HepG2 (cell line): Measurements from ENCODE around the gene TPM3. TPM values are rescaled to one million over a fixed set of nuclear protein-coding genes. Genes with fewer than 3 reads are reported as not detected.

Experiments
- ATAC-seq: fragments of 200-7000 bp; cut with Tn5 transposase; 3 replicates; pipeline ENCODE4 v1.9.1; 2020; ENCODE audit warnings: mild to moderate bottlenecking, moderate library complexity
- BruUV-seq: library from RNA; stranded (reverse); fragments of 400-500 nt; replicated peaks from 2 replicates; lab custom pipeline; 2021; lab: Mats Ljungman, UMichigan
- CTCF ChIA-PET: fragments of 300-600 bp; formaldehyde crosslinking; extraction: SDS; loops from one replicate; lab custom pipeline; 2021; ENCODE audit warnings: low total read pairs, inconsistent platforms, low intra/inter-chr PET ratio; lab: Yijun Ruan, JAX
- POLR2A ChIA-PET: fragments of 350-600 bp; sonication (Branson Sonifier 250); formaldehyde crosslinking; loops from one replicate; lab custom pipeline; 2020; ENCODE audit warnings: antibody characterized with exemption, inconsistent platforms; lab: Yijun Ruan, JAX
- DNase-seq: peaks from one replicate; pipeline ENCODE4 v3.0.0-alpha.2; 2015; ENCODE audit warnings: low spot score
- FAIRE-seq: peaks from 3 replicates; lab custom pipeline; 2011; peaks lifted over from hg19 to GRCh38; lab: Jason Lieb, UNC
- H2AFZ ChIP-seq: one replicate; pipeline ENCODE4 v1.6.1; 2011; ENCODE audit warnings: low read length, inconsistent platforms
- H3K27ac ChIP-seq: fragments of 300-600 bp; 3 replicates; pipeline ENCODE4 v1.8.0; 2011; ENCODE audit warnings: mixed run types, mild to moderate bottlenecking, mixed read lengths, low read length, inconsistent platforms; ENCODE audit not compliant: insufficient read depth; ENCODE audit errors: extremely low read length
- H3K27me3 ChIP-seq, 2 experiments: fragments of 200-600 bp in 1 of 2; 2 replicates in 1 of 2; 3 replicates in 1 of 2; pipeline versions ENCODE4 v1.6.0 to v1.8.0; 2011; ENCODE audit warnings: low read length in 2 of 2, mild to moderate bottlenecking in 2 of 2, moderate library complexity in 2 of 2, inconsistent platforms in 1 of 2; ENCODE audit not compliant: insufficient read depth in 2 of 2, control insufficient read depth in 1 of 2
- H3K36me3 ChIP-seq, 2 experiments: fragments of 200-600 bp in 1 of 2; replicated peaks in 1 of 2; 2 replicates in 1 of 2; 3 replicates in 1 of 2; pipeline versions ENCODE4 v1.5.1 to v1.8.0; 2011; ENCODE audit warnings: low read length in 2 of 2, inconsistent platforms in 1 of 2; ENCODE audit not compliant: insufficient read depth in 2 of 2, control insufficient read depth in 1 of 2
- H3K4me1 ChIP-seq: 2 replicates; pipeline ENCODE4 v1.5.1; 2012; ENCODE audit warnings: low read length, inconsistent platforms; ENCODE audit not compliant: insufficient read depth
- H3K4me2 ChIP-seq: 2 replicates; pipeline ENCODE4 v1.6.0; 2011; ENCODE audit warnings: low read depth, low read length, inconsistent platforms
- H3K4me3 ChIP-seq, 3 experiments: fragments of 200-600 bp in 1 of 3; sonication (generic), shearing (Covaris generic) in 1 of 3; replicated peaks in 1 of 3; 2 replicates each; pipeline ENCODE4 v1.5.1; 2011 to 2016; ENCODE audit warnings: low read length in 3 of 3, inconsistent platforms in 2 of 3, low read depth in 2 of 3, mild to moderate bottlenecking in 2 of 3, control low read depth in 1 of 3, mixed read lengths in 1 of 3; ENCODE audit not compliant: insufficient read depth in 1 of 3
- H3K79me2 ChIP-seq: one replicate; pipeline ENCODE4 v1.6.1; 2011; ENCODE audit warnings: low read length, inconsistent platforms; ENCODE audit not compliant: insufficient read depth
- H3K9ac ChIP-seq: 2 replicates; pipeline ENCODE4 v1.6.0; 2011; ENCODE audit warnings: mild to moderate bottlenecking, low read depth, low read length, inconsistent platforms; ENCODE audit not compliant: insufficient read depth
- H3K9me3 ChIP-seq: 2 replicates; pipeline ENCODE4 v1.5.1; 2012; ENCODE audit warnings: mild to moderate bottlenecking, low read length
- H4K20me1 ChIP-seq: 2 replicates; pipeline ENCODE4 v1.6.0; 2011; ENCODE audit warnings: inconsistent platforms, mild to moderate bottlenecking, low read length, moderate library complexity; ENCODE audit not compliant: insufficient read depth
- CEBPZ ChIP-seq: IDR thresholded peaks from 2 replicates; pipeline ENCODE4 v1.6.1; 2012; ENCODE audit warnings: low read length, improper control_type of control experiment
- CTCF ChIP-seq: sonication (generic); formaldehyde crosslinking; IDR thresholded peaks from 2 replicates; pipeline ENCODE4 v1.5.0; 2020; ENCODE audit warnings: mild to moderate bottlenecking, missing genetic modification reagents, moderate library complexity
- DMAP1 ChIP-seq: IDR thresholded peaks from 2 replicates; pipeline ENCODE4 v1.6.1; 2016
- GATAD1 ChIP-seq: IDR thresholded peaks from 2 replicates; pipeline ENCODE4 v1.6.1; 2016; ENCODE audit warnings: missing genetic modification reagents, missing compliant biosample characterization
- KAT2B ChIP-seq: fragments of 150-350 bp; IDR thresholded peaks from 2 replicates; pipeline ENCODE4 v1.6.1; 2014; ENCODE audit warnings: low read depth, low read length, borderline replicate concordance
- RAD21 ChIP-seq: fragments of 450-650 bp; formaldehyde crosslinking; IDR thresholded peaks from 2 replicates; pipeline ENCODE4 v1.5.0; 2020; ENCODE audit warnings: mild to moderate bottlenecking
- REPIN1 ChIP-seq: sonication (generic); formaldehyde crosslinking; IDR thresholded peaks from 2 replicates; pipeline ENCODE4 v1.8.0; 2022; ENCODE audit warnings: missing genetic modification reagents, low read depth, mild to moderate bottlenecking, borderline replicate concordance
- SAP130 ChIP-seq: IDR thresholded peaks from 2 replicates; pipeline ENCODE4 v1.6.1; 2016; ENCODE audit warnings: low read depth
- SMC3 ChIP-seq: IDR thresholded peaks from 2 replicates; pipeline ENCODE4 v1.6.1; 2011; ENCODE audit warnings: low read length, improper control_type of control experiment
- STAG1 ChIP-seq: sonication (generic); formaldehyde crosslinking; IDR thresholded peaks from 2 replicates; pipeline ENCODE4 v1.4.0; 2020; ENCODE audit warnings: missing genetic modification reagents
- XRCC5 ChIP-seq: fragments of 200-400 bp; formaldehyde crosslinking; optimal IDR thresholded peaks from 2 replicates; pipeline ENCODE3; 2017; ENCODE audit warnings: mild to moderate bottlenecking, low read length
- ZNF331 ChIP-seq: sonication (generic); formaldehyde crosslinking; IDR thresholded peaks from 2 replicates; pipeline ENCODE4 v1.4.0; 2020; ENCODE audit warnings: missing genetic modification reagents
- ZNF580 ChIP-seq: IDR thresholded peaks from 2 replicates; pipeline ENCODE4 v1.6.1; 2016; ENCODE audit warnings: low read depth, borderline replicate concordance
- ZNF687 ChIP-seq: sonication (generic); formaldehyde crosslinking; IDR thresholded peaks from 2 replicates; pipeline ENCODE4 v1.5.1; 2020; ENCODE audit warnings: mild to moderate bottlenecking, missing genetic modification reagents, moderate library complexity
- WGBS: methylation state at CpG from one replicate; pipeline ENCODE4 v1.1.6; 2017; ENCODE audit warnings: low lambda C conversion rate; 5-methylcytosine and 5-hydroxymethylcytosine counted together
- in situ Hi-C: cut with HindIII; loops from 2 replicates; pipeline ENCODE4 v1.10.0; 2017; ENCODE audit warnings: low pct_unique_long_range_greater_than_20kb; ENCODE audit not compliant: extremely low pct_ligation_motif_present
- intact Hi-C: fragments of 100-400 bp; cut with micrococcal nuclease; formaldehyde crosslinking; loops from one replicate; pipeline ENCODE4 v1.10.0; 2022; ENCODE audit not compliant: unreplicated experiment
- polyA plus RNA-seq, 8 experiments: library from polyadenylated mRNA; depleted of rRNA in 3 of 8; stranded (reverse) in 7 of 8; unstranded in 1 of 8; fragments of >200 nt; fragmentation: Illumina TruSeq in 4 of 8; extraction: Trizol in 4 of 8; gene quantifications; 2 replicates each; pipeline versions ENCODE4 v1.2.1 to v1.2.3, GENCODE V29; 2011 to 2016; ENCODE audit warnings: low read depth in 4 of 8, missing spikeins in 1 of 8, mixed read lengths in 1 of 8; ENCODE audit not compliant: insufficient read depth in 1 of 8
- total RNA-seq, 5 experiments: library from RNA; depleted of rRNA; stranded (reverse); fragments of >200 nt; fragmentation: Illumina TruSeq; extraction: Trizol; gene quantifications; 2 replicates each; pipeline ENCODE4 v1.2.3, GENCODE V29; 2016; ENCODE audit warnings: low read depth in 1 of 5

The TPM3 gene
- total and polyA plus RNA-seq, 2 of the 13 experiments (the other 11 are each of a cell fraction or from before 2014, with no cell fraction given): 160 to 307 TPM

- TF ChIP-seq ZNF331 (CRISPR knock-in tag) (no peak), RAD21 (peak; percentile 44; the same call in 1 of the 2 replicates), ZNF687 (no peak), XRCC5 (peak; percentile 27), DMAP1 (CRISPR knock-in tag) (no peak), GATAD1 (CRISPR knock-in tag) (peak; percentile 44), CTCF (CRISPR knock-in tag) (peak; percentile 86), STAG1 (CRISPR knock-in tag) (peak; percentile 81), CEBPZ (no peak), KAT2B (no peak), SMC3 (peak; percentile 70; the same call in 1 of the 2 replicates), SAP130 (CRISPR knock-in tag) (peak; percentile 15; the same call in 1 of the 2 replicates), REPIN1 (CRISPR knock-in tag) (no peak), ZNF580 (CRISPR knock-in tag) (peak; percentile 74; the same call in 1 of the 2 replicates)
- no TSS peak for BruUV-seq
- WGBS: 20% methylated on average over 1 of the region's 1 CpG
These were observed 5.7 kb downstream of the TPM3 start for GRCh38 chr1:154186177-154186576.

More at GRCh38 chr1:154186177-154186576, 5.7 kb downstream of the TPM3 start:
- DNase-seq (peak; percentile 43), FAIRE-seq (no peak), ATAC-seq (no peak)
- intact Hi-C loops (no loop called here), in situ Hi-C loops (no loop called here)
- no peak overlapping the region for H3K9ac ChIP-seq
- H3K79me2 ChIP-seq: peaks cover 16% of the 10 kb centered on the region
- peaks cover 34% of the 10 kb centered on the region for H3K4me1 ChIP-seq
- H4K20me1 ChIP-seq: peaks cover 14% of the 10 kb centered on the region
- H3K36me3 ChIP-seq: no peaks in the 10 kb centered on the region
- no peak overlapping the region for H3K4me3 ChIP-seq
- no peak overlapping the region for H2AFZ ChIP-seq
- POLR2A ChIA-PET: no interaction called here
- H3K9me3 ChIP-seq: no peaks in the 10 kb centered on the region
- H3K27me3 ChIP-seq: no peaks in the 10 kb centered on the region; a peak in 1 of 5 replicates
- H3K27ac ChIP-seq: no peak overlapping the region
- no peak overlapping the region for H3K4me2 ChIP-seq
- CTCF ChIA-PET: interaction anchor here (0.9 to 2.5 kb wide), 3 partner anchors 13 to 149 kb away, joined by 3 to 20 read pairs (median 3); partner anchors contain the start of gene HAX1
